ENCODE measurements around the gene LMO1.

DNA sequence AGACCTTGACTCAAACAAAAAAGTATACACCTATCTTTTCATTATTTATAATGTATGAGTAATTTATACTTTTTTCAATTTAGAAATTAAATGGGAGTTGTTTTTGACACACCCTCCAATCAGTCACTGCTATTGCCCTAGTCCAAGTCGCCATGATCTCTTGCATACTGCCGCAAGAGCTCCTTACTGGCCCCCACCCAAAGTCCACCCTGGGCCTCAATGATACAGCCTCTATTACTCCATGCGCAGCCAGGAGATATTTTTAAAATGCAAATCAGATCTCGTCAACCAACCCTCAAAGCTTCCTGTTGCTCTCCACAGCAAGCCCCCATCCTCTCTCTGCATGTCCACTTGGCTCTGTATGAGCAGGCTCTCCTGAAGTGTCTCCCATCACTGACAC, 12.8 kb upstream of the LMO1 start:
- TF ChIP-seq, protein P1, sequence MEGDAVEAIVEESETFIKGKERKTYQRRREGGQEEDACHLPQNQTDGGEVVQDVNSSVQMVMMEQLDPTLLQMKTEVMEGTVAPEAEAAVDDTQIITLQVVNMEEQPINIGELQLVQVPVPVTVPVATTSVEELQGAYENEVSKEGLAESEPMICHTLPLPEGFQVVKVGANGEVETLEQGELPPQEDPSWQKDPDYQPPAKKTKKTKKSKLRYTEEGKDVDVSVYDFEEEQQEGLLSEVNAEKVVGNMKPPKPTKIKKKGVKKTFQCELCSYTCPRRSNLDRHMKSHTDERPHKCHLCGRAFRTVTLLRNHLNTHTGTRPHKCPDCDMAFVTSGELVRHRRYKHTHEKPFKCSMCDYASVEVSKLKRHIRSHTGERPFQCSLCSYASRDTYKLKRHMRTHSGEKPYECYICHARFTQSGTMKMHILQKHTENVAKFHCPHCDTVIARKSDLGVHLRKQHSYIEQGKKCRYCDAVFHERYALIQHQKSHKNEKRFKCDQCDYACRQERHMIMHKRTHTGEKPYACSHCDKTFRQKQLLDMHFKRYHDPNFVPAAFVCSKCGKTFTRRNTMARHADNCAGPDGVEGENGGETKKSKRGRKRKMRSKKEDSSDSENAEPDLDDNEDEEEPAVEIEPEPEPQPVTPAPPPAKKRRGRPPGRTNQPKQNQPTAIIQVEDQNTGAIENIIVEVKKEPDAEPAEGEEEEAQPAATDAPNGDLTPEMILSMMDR (IDR thresholded peaks at IDR 0.05), result no peak
- no peak for TF ChIP-seq EP300 (IDR thresholded peaks at IDR 0.05)
